AG09309 (cell line): ENCODE results near the gene CYB5R4.

Experiments used
- DNase-seq: peaks from one replicate; pipeline ENCODE4 v3.0.0-alpha.2; 2010; ENCODE audit warnings: low read depth
- H3K4me3 ChIP-seq: 2 replicates; pipeline ENCODE4 v1.5.1; 2011; ENCODE audit warnings: mild to moderate bottlenecking, low read depth, low read length, moderate library complexity; ENCODE audit not compliant: control insufficient read depth
- CTCF ChIP-seq: IDR thresholded peaks from 2 replicates; pipeline ENCODE4 v1.5.1; 2011; ENCODE audit warnings: mild to moderate bottlenecking, low read depth, low read length, inconsistent platforms; ENCODE audit not compliant: insufficient read depth, control insufficient read depth; ENCODE audit errors: missing control alignments

CYB5R4 gene

GRCh38 chr6:84013354-84013753 lies 153.9 kb downstream of the CYB5R4 start:
- no peak for DNase-seq
- TF ChIP-seq CTCF: no peak
- no peak overlapping the region for H3K4me3 ChIP-seq

- DNase-seq: no peak
- no peak for TF ChIP-seq CTCF
- H3K4me3 ChIP-seq: no peak overlapping the region
Observed at GRCh38 chr6:84013931-84014330, 154.4 kb downstream of the CYB5R4 start.

- no peak for TF ChIP-seq CTCF
- DNase-seq: no peak
- no peak overlapping the region for H3K4me3 ChIP-seq
Observed at GRCh38 chr6:84016029-84016428, 156.5 kb downstream of the CYB5R4 start.
